Measurements from ENCODE around the gene BTRC.

BTRC gene

GRCh38 chr10:101485681-101486554, 132.0 kb downstream of the BTRC start:
- DNase-seq = no peak

DNA sequence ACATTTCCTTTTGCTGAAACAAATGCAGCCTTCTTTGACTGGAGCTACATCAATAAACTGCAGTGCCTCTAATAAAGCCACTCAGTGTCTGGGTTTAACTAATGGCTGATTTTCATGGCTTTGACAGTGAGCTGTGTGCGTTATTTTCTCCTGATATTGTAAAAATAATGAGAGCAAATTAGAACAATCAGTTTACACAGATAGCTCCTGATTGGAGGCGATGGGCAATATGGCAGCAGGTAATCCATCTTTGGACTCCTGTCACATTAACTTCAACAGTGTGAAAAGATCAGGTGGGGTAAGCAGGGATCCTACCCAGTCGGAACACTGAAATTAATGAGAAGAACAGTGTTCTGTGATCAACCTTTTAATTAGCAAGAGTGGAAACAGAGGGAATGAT, 133.4 kb downstream of the BTRC start:
- DNase-seq = no peak

DNA sequence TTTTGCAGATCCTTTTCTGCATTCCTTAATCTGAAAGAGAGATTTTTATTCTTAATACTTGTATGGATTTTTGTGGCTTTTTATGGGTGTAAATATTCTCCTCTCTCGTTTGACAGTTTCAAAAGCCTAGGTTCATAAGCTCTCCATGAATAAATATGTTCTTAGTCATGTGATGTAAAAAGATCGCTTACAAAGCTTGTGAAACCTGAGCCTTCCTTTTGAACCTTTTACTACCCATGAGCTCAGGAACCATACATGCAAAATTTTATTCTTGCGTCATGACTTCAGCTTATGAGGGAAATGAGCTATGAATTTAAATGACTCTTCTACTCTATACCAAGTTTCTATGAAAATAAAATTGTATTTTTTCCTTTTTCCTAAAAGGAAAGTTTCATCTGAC, 135.4 kb downstream of the BTRC start:
- no peak for DNase-seq

GRCh38 chr10:101490026-101490425, 136.1 kb downstream of the BTRC start:
- DNase-seq = no peak

DNA sequence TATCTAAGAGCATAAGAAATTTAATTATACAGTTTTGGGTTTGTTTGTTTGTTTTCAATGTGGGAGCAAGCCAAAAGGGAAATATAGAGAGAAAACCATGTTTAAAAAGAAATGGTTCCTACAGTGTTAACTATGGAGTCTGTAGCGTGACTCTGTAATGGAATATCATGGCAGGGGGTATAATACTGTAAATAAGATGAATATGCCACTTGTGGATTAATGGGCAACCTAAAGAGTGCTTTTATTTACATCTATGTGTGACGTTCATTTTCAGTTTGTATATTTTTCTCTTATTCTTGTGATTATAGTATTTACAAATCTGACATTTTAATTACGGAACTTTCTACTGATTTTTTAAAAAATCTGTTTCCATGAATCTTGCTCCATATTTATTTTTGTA, 138.2 kb downstream of the BTRC start:
- DNase-seq = no peak

GRCh38 chr10:101492814-101493213, 138.8 kb downstream of the BTRC start:
- DNase-seq = no peak

DNA sequence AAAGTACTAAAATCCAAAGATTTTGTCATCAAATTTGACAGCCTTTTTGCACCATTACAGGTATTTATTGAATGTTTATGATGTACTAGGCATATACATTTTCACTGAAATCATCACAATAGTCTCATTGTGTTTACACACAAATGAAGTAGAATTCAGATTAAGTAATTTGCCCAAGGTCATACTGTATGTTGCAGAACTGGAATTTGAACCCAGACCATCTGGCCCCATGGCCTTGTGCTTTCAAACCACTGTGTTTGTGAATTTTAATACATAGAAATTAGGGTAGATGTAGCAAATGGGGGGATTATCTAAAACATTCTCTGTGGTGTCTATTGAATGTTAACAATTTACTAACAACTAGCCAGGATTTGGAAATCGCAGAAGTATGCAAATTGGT, 139.3 kb downstream of the BTRC start:
- DNase-seq = no peak

DNA sequence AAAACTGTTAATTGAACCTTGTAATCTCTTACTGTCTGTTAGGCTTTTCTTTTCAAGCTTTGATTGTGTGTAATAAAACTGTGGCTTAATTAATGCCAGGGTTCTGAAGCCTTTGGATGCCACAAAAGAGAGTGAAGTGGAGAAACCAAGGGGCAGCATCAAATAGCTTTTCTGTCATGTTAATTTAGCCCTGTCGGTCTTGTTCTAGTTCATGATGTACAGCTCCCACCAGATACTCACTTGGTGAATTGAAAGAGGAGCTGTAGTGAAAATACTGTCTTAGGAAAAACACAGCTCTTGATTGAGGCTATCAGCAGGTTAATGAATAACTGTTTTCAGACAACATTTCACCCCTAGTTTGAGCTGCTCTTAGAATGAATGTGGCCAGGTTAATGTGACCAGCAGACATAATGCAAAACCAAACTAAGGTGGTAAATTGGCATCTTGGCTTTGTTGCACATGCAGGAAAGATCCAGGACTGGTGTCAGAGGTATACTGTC, 139.9 kb downstream of the BTRC start:
- DNase-seq = no peak

GRCh38 chr10:101494650-101495049, 140.7 kb downstream of the BTRC start:
- DNase-seq = no peak

DNA sequence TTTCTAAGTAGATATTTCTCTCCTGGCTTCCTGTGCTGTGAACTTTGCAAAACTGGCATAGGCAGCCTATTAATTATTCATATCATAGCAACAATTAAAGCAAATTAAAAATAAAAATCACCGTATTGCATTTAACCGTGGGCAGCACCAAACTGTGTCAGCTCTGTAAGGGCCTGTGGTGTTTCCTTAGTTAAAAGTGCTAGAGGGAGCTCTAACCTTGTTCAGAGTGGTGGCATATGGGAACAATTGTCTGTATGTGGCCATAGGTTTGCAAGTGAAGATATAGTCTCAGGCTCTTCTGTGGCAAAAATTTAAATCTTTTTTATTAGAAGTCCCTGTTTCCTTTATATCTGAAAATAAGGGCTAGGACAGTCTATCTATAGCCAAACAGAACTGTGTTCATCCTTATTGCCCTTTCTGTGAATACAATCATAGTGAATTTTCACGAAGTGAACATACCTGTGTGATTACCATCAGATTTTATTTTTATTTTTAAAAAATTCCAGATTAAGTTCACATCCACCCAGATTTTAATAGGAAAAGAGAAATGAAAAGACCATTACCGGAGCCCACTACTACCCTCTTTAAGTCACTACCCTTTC, 141.5 kb downstream of the BTRC start:
- no peak for DNase-seq

- DNase-seq = no peak
These were observed 150.5 kb downstream of the BTRC start for GRCh38 chr10:101504438-101504837.

GRCh38 chr10:101506829-101507661, 153.1 kb downstream of the BTRC start:
- DNase-seq = no peak

- DNase-seq = no peak
These were observed 153.9 kb downstream of the BTRC start for GRCh38 chr10:101507828-101508227.

GRCh38 chr10:101511938-101512337, 158.0 kb downstream of the BTRC start:
- DNase-seq = no peak

- DNase-seq = no peak
These were observed 158.8 kb downstream of the BTRC start for GRCh38 chr10:101512738-101513137.

DNA sequence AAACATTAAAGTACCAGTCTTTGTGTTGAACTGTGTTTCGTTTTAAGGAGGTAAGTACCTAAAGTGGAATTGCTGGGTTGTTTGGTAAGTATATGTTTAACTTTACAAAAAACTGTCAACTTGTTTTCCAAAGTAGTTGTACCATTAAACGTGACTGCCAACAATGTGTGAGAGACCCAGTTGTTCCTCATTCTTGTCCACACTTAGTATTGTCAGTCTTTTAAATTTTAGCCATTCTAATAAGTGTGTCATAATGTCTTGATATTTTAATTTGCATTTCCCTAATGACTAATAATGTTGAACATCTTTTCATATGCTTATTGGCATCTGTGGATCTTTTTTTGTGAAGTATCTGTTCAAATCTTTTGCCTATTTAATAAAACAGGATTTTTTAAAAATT, 159.8 kb downstream of the BTRC start:
- no peak for DNase-seq

DNA sequence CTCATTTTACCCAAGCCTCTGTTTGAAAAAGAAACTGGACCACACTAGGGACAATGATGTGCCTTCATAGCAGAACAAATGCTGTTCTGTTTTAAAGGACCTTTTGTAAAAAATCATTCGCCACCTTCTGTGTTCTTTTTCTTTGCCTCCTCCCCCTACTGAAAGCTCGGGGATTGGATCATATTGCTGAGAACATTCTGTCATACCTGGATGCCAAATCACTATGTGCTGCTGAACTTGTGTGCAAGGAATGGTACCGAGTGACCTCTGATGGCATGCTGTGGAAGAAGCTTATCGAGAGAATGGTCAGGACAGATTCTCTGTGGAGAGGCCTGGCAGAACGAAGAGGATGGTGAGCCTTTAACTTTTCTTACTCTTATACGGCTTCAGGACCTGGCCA, 171.9 kb downstream of the BTRC start:
- no peak for DNase-seq

DNA sequence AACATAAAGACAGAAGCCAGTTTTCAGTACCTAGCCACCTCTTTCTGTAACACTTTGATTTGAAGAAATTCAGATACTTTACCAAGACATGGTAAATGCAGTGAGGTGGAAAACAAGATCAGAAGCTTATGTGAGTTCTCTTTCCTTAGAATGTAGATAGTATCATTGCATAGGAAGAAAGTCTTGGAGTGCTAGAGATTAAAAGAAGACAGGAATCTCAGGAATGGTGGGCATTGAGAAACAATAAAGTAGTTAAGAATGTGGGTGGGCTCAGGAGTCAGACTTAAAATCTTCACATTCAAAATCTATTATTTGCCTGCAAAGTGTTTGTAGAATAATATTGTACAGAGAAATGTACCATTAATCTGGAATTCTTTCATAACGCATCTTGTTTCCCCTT, 175.2 kb downstream of the BTRC start:
- DNase-seq = no peak

DNA sequence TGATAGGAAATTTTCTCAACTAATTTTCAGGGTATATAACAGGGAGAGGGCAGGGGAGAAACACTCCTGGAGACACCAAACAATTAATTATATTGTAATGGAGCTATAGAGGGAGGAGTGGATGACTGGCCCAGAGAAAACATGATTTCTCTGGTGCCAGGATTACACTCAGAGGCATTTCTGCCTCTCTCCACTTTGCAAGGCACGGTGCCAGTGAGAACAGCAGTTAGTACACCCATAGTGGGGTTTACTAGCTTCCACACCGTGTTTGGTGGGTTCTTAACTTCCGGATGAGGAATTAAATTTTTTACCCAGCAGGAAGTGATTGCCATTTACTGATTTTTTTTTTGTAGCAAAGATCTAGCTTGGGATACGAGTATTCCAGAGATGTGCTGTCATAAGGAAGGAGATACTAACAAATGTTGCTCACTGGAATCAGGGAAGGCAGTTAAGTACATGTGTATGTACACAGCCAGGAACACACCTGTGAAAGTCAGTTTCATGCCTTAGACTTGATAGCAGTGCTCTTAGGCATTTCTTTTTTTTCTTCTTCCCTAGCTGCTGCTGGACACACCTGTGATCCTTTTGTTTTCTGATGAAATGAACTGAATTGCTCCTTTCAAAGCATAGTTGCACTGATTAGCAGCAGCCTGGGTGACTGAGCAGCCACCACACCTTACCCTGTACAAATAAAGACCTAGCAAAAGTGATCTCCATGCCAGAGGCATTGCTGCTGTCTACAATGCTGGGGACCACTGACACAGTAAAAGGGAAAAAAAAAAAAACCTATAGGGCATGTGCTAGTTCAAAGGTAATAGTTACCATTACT, 176.0 kb downstream of the BTRC start:
- DNase-seq = no peak

DNA sequence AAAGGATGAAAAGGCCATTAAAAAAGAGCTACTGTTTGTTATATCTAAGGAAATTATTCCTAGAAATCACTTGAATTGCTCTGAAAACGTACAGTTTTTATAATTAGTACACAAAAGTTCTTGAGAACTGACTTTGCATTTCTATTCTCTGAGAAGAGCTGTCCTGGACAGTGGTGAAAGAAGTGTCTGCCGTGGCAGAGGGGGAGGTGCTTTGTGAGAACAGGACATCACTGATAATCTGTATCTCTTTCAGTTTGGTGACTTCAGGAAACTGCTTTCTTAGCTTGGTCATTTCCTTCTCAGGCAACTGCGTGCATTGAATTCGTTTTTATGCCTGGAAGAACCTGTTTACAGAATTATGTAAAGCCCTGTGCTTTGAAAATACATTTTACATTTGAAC, 182.0 kb downstream of the BTRC start:
- peak; percentile 36 for DNase-seq

DNA sequence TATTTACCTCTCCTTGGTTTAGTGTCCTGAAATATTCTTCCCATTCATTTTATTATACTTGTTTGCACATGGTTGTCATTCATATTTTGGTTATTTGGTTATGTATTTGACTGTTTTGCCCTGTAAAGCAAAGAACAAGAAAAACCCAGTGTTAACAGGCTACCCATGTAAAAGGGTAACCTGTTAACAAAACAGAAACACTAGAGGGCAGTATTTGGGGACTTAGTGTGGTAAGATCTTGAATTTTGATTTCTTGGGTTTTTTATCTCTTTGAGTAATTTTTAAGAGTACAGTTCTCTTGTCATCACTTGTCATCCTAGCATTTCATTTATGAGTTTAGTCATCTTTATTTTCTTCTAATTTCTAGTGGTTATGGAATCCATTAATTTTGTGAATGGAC, 182.8 kb downstream of the BTRC start:
- DNase-seq = no peak

GRCh38 chr10:101538446-101538845, 184.5 kb downstream of the BTRC start:
- DNase-seq = no peak

GRCh38 chr10:101545898-101546297, 191.9 kb downstream of the BTRC start:
- no peak for DNase-seq

All from GDM1 (cell line).